Right atrium auricular region (tissue), 2 donors: ENCODE measurements around the gene PRIM2. TPM values are rescaled to one million over a fixed set of nuclear protein-coding genes. Genes with fewer than 3 reads are reported as not detected.
A peak's percentile ranks its signal among the peaks of the same experiment; 100 is the strongest.
"Not testable (repeated sequence)": the region's sequence is repeated elsewhere in the genome, so short reads cannot be mapped to it uniquely, and the experiment has no call there.

Source experiments
- DNase-seq: peaks from one replicate; pipeline ENCODE4 v3.0.0-alpha.2; 2019; ENCODE audit warnings: low spot score
- H3K27ac ChIP-seq, 2 donors: fragments of 200-600 bp; sonication (generic); 1 replicate in 1 of 2; 2 replicates in 1 of 2; pipeline ENCODE4 v1.5.1; 2016 to 2019
- H3K27me3 ChIP-seq, 2 donors: fragments of 200-600 bp; sonication (generic); one replicate each; pipeline versions ENCODE4 v1.5.1 to v1.6.0; 2017 to 2019
- H3K36me3 ChIP-seq: fragments of 200-600 bp; sonication (generic); one replicate; pipeline ENCODE4 v1.5.1; 2016
- H3K4me1 ChIP-seq, 2 donors: fragments of 200-600 bp; sonication (generic); one replicate each; pipeline versions ENCODE4 v1.5.1 to v1.6.0; 2017 to 2019
- H3K4me3 ChIP-seq, 2 donors: fragments of 200-600 bp; sonication (generic); 1 replicate in 1 of 2; 2 replicates in 1 of 2; pipeline ENCODE4 v1.5.1; 2017 to 2019; ENCODE audit warnings: mild to moderate bottlenecking in 1 of 2, moderate library complexity in 1 of 2
- H3K9me3 ChIP-seq, 2 donors: fragments of 200-600 bp; sonication (generic); one replicate each; pipeline ENCODE4 v1.5.1; 2019
- total RNA-seq, 2 donors: library from RNA; depleted of rRNA; stranded (reverse); fragments of >200 nt; gene quantifications; one replicate each; pipeline ENCODE4 v1.1.0, GENCODE V29; 2016
- TF ChIP-seq, protein P1 (sequence below), 2 donors: fragments of 200-600 bp; sonication (generic); IDR thresholded peaks; one replicate each; pipeline ENCODE4 v1.5.1; 2019; ENCODE audit warnings: antibody characterized with exemption in 2 of 2

PRIM2 gene
- total RNA-seq, 2 donors from 2014 or later = 2.8 to 4.3 TPM

DNA sequence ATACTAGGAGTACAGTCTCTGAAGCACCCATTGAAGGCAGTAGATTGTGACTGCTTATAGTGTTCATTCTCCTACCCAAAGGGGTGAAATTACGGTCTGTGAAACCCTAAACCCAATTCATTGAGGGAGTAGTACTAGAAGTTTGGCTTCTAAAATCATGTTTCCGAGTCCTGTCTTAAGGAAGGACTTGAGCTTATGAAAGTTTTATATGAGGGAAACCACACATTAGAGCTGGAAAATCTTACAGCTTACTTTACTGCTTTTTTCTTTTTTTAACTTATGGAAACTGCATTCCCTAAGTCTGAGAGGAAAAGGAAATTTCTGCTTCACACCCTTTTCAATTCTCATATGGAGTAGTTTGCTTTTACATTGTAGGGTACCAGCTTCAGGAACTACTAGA is 38.4 kb upstream of the PRIM2 start:
- Histone ChIP-seq H3K27ac (no peak overlapping the region), H3K36me3 (no peaks in the 10 kb centered on the region), H3K4me3 (no peak overlapping the region), H3K9me3 (no peaks in the 10 kb centered on the region), H3K27me3 (no peaks in the 10 kb centered on the region), H3K4me1 (no peaks in the 10 kb centered on the region)
- TF ChIP-seq, protein P1, sequence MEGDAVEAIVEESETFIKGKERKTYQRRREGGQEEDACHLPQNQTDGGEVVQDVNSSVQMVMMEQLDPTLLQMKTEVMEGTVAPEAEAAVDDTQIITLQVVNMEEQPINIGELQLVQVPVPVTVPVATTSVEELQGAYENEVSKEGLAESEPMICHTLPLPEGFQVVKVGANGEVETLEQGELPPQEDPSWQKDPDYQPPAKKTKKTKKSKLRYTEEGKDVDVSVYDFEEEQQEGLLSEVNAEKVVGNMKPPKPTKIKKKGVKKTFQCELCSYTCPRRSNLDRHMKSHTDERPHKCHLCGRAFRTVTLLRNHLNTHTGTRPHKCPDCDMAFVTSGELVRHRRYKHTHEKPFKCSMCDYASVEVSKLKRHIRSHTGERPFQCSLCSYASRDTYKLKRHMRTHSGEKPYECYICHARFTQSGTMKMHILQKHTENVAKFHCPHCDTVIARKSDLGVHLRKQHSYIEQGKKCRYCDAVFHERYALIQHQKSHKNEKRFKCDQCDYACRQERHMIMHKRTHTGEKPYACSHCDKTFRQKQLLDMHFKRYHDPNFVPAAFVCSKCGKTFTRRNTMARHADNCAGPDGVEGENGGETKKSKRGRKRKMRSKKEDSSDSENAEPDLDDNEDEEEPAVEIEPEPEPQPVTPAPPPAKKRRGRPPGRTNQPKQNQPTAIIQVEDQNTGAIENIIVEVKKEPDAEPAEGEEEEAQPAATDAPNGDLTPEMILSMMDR (IDR thresholded peaks at IDR 0.05) = no peak
- DNase-seq = no peak

GRCh38 chr6:57283106-57283505 is 34.3 kb upstream of the PRIM2 start:
- no peaks in the 10 kb centered on the region for H3K4me1 ChIP-seq
- DNase-seq = no peak
- TF ChIP-seq, protein P1 (IDR thresholded peaks at IDR 0.05) = no peak
- H3K27ac ChIP-seq = no peak overlapping the region
- H3K9me3 ChIP-seq = no peaks in the 10 kb centered on the region
- H3K36me3 ChIP-seq = no peaks in the 10 kb centered on the region
- H3K27me3 ChIP-seq = no peaks in the 10 kb centered on the region
- no peak overlapping the region for H3K4me3 ChIP-seq

DNA sequence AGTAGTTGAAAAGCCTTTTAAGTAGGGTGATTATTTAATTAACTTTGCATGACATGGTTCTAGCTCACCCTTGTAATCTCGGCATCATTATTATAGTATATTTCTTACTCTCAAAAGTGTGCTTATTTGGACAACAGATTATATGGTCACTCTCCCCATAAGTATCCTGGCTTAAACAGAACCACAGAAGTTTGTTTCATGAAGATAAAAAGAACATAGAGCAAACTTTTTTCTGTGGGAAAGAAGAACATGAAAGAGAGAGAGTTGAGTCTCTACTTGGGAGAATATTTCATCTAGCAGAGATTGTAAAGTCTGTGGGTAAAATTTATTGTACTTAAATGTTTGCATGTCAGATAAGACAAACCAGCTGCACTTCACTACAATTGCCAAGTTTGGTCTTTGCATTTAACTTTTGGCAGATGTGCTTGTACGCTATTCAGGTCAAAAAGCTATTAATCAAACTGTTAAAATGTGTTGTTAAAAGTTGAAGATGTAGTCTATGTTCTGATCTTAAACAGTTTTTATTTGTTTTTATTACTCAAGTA is 33.4 kb upstream of the PRIM2 start:
- no peak overlapping the region for H3K27ac ChIP-seq
- H3K36me3 ChIP-seq = no peaks in the 10 kb centered on the region
- TF ChIP-seq, protein P1 (IDR thresholded peaks at IDR 0.05) = no peak
- no peaks in the 10 kb centered on the region for H3K4me1 ChIP-seq
- DNase-seq = no peak
- H3K27me3 ChIP-seq = no peaks in the 10 kb centered on the region
- no peak overlapping the region for H3K4me3 ChIP-seq
- H3K9me3 ChIP-seq = no peaks in the 10 kb centered on the region

- H3K27me3 ChIP-seq, H3K4me3 ChIP-seq, DNase-seq, H3K27ac ChIP-seq, H3K36me3 ChIP-seq, H3K9me3 ChIP-seq, H3K4me1 ChIP-seq: not testable (repeated sequence)
These were observed 29.3 kb upstream of the PRIM2 start for GRCh38 chr6:57288136-57288535.

DNA sequence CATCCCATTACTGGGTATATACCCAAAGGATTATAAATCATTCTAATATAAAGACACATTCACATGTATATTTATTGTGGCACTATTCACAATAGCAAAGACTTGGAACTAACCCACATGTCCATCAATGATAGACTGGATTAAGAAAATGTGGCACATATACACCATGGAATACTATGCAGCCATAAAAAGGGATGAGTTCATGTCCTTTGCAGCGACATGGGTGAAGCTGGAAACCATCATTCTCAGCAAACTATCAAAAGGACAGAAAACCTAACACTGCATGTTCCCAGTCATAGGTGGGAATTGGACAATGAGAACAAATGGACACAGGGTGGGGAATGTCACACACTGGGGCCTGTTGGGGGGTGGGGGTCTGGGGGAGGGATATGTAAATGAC is 24.0 kb upstream of the PRIM2 start:
- not testable (repeated sequence) for DNase-seq, H3K27ac ChIP-seq, H3K27me3 ChIP-seq, H3K36me3 ChIP-seq, H3K9me3 ChIP-seq, H3K4me3 ChIP-seq, H3K4me1 ChIP-seq

GRCh38 chr6:57294862-57295445 is 22.5 kb upstream of the PRIM2 start:
- TF ChIP-seq, protein P1 (IDR thresholded peaks at IDR 0.05) = no peak
- H3K9me3 ChIP-seq = no peaks in the 10 kb centered on the region
- H3K4me1 ChIP-seq = no peaks in the 10 kb centered on the region
- no peaks in the 10 kb centered on the region for H3K27me3 ChIP-seq
- peak; percentile 70 for DNase-seq
- peak overlapping the region in 1 of 2 donors; percentile 31 for H3K27ac ChIP-seq
- no peak overlapping the region for H3K4me3 ChIP-seq
- H3K36me3 ChIP-seq = no peaks in the 10 kb centered on the region

- Histone ChIP-seq H3K27ac (no peak overlapping the region), H3K9me3 (no peaks in the 10 kb centered on the region), H3K27me3 (no peaks in the 10 kb centered on the region), H3K4me3 (no peak overlapping the region), H3K36me3 (no peaks in the 10 kb centered on the region), H3K4me1 (no peaks in the 10 kb centered on the region)
- no peak for DNase-seq
- TF ChIP-seq, protein P1 (IDR thresholded peaks at IDR 0.05) = no peak
These were observed 19.9 kb upstream of the PRIM2 start for GRCh38 chr6:57297505-57297904.
